Fibroblast of lung (primary cell): ENCODE measurements around the gene PCCB. TPM values are rescaled to one million over a fixed set of nuclear protein-coding genes. Genes with fewer than 3 reads are reported as not detected.
"Not testable (repeated sequence)": the region's sequence is repeated elsewhere in the genome, so short reads cannot be mapped to it uniquely, and the experiment has no call there.

Experiments used
- DNase-seq, 2 donors: peaks; one replicate each; pipeline versions ENCODE4 v3.0.0 to v3.0.0-alpha.2; 2010; ENCODE audit warnings: low read depth in 2 of 2
- H2AFZ ChIP-seq: 2 replicates; pipeline ENCODE4 v1.5.1; 2012; ENCODE audit warnings: low read length, control low read depth, inconsistent platforms
- H3K27ac ChIP-seq: 2 replicates; pipeline ENCODE4 v1.5.1; 2011; ENCODE audit warnings: low read length, control low read depth; ENCODE audit not compliant: insufficient read depth
- H3K27me3 ChIP-seq: 2 replicates; pipeline ENCODE4 v1.5.1; 2011; ENCODE audit warnings: mild to moderate bottlenecking, low read length; ENCODE audit not compliant: control insufficient read depth, insufficient read depth
- H3K36me3 ChIP-seq: 2 replicates; pipeline ENCODE4 v1.5.1; 2011; ENCODE audit warnings: low read length; ENCODE audit not compliant: control insufficient read depth, insufficient read depth
- H3K4me1 ChIP-seq: 2 replicates; pipeline ENCODE4 v1.5.1; 2011; ENCODE audit warnings: low read length; ENCODE audit not compliant: control insufficient read depth, insufficient read depth; ENCODE audit errors: extremely low read depth
- H3K4me2 ChIP-seq: 2 replicates; pipeline ENCODE4 v1.5.1; 2011; ENCODE audit warnings: low read length, control low read depth; ENCODE audit not compliant: insufficient read depth; ENCODE audit errors: extremely low read depth
- H3K4me3 ChIP-seq, 4 experiments: fragments of 200-600 bp in 1 of 4; sonication (generic) in 1 of 4; replicated peaks in 1 of 4; 2 replicates each; pipeline ENCODE4 v1.5.1; 2011 to 2016; ENCODE audit warnings: low read length in 4 of 4, low read depth in 3 of 4, mild to moderate bottlenecking in 3 of 4, control low read depth in 2 of 4, inconsistent platforms in 1 of 4, mixed read lengths in 1 of 4; ENCODE audit not compliant: insufficient read depth in 1 of 4; ENCODE audit errors: control extremely low read depth in 1 of 4
- H3K79me2 ChIP-seq: 2 replicates; pipeline ENCODE4 v1.5.1; 2012; ENCODE audit warnings: mild to moderate bottlenecking, low read length, inconsistent platforms; ENCODE audit not compliant: control insufficient read depth, insufficient read depth
- H3K9ac ChIP-seq: 2 replicates; pipeline ENCODE4 v1.5.1; 2011; ENCODE audit warnings: mild to moderate bottlenecking, low read length, control low read depth; ENCODE audit not compliant: insufficient read depth
- H3K9me3 ChIP-seq: 2 replicates; pipeline ENCODE4 v1.5.1; 2012; ENCODE audit warnings: low read depth, low read length; ENCODE audit not compliant: control insufficient read depth, insufficient read depth
- H4K20me1 ChIP-seq: 2 replicates; pipeline ENCODE4 v1.5.1; 2011; ENCODE audit warnings: low read length; ENCODE audit not compliant: control insufficient read depth, insufficient read depth; ENCODE audit errors: extremely low read depth
- CTCF ChIP-seq, 2 donors: IDR thresholded peaks in 1 of 2; conservative IDR thresholded peaks in 1 of 2; 1 replicate in 1 of 2; 2 replicates in 1 of 2; pipeline ENCODE4 v1.5.1; 2011 to 2012; ENCODE audit warnings: low read length in 2 of 2, control low read depth in 1 of 2, inconsistent platforms in 1 of 2, low read depth in 1 of 2, mild to moderate bottlenecking in 1 of 2
- EZH2 ChIP-seq: IDR thresholded peaks from 2 replicates; pipeline ENCODE4 v1.5.1; 2012; ENCODE audit warnings: low read length, control low read depth, mild to moderate bottlenecking; ENCODE audit errors: missing control alignments
- polyA plus RNA-seq, 2 donors: library from polyadenylated mRNA; depleted of rRNA in 1 of 2; stranded (reverse) in 1 of 2; unstranded in 1 of 2; fragments of >200 nt; gene quantifications; 2 replicates each; pipeline ENCODE4 v1.2.1, GENCODE V29; 2011 to 2012; ENCODE audit warnings: missing spikeins in 1 of 2
- total RNA-seq: library from RNA; depleted of rRNA; stranded (reverse); fragments of >200 nt; gene quantifications from 2 replicates; pipeline ENCODE4 v1.2.1, GENCODE V29; 2014

Gene PCCB
- total and polyA plus RNA-seq, 2 donors (not counting 1 experiment from before 2014, with no cell fraction given), result 56.0 to 81.4 TPM

GRCh38 chr3:136332302-136332701 is 82.2 kb downstream of the PCCB start:
- no peaks in the 10 kb centered on the region for H3K27me3 ChIP-seq

GRCh38 chr3:136332776-136333175 is 82.6 kb downstream of the PCCB start:
- Histone ChIP-seq H3K9me3 (no peaks in the 10 kb centered on the region), H3K4me1 (peaks cover 18% of the 10 kb centered on the region), H3K36me3 (peaks cover 2% of the 10 kb centered on the region), H2AFZ (no peak overlapping the region), H3K4me2 (no peak overlapping the region), H3K9ac (no peak overlapping the region), H3K79me2 (no peaks in the 10 kb centered on the region), H3K4me3 (no peak overlapping the region), H3K27me3 (no peaks in the 10 kb centered on the region), H3K27ac (no peak overlapping the region), H4K20me1 (no peaks in the 10 kb centered on the region)
- peak; percentile 73 to 83 for DNase-seq
- TF ChIP-seq CTCF (conservative IDR thresholded peaks at IDR 0.05 in 1 of 2, IDR thresholded peaks at IDR 0.05 in 1 of 2; ENCODE audit: low read depth in 1 of 2, low read length in 2 of 2), result no peak
- no peak for TF ChIP-seq EZH2

More at GRCh38 chr3:136332302-136332701, 82.2 kb downstream of the PCCB start:
- H3K4me1 ChIP-seq, result peaks cover 18% of the 10 kb centered on the region
- no peaks in the 10 kb centered on the region for H3K79me2 ChIP-seq
- TF ChIP-seq EZH2 (no peak), CTCF (conservative IDR thresholded peaks at IDR 0.05 in 1 of 2, IDR thresholded peaks at IDR 0.05 in 1 of 2; ENCODE audit: low read depth in 1 of 2, low read length in 2 of 2) (no peak)
- H3K36me3 ChIP-seq, result peaks cover 4% of the 10 kb centered on the region
- no peak overlapping the region for H3K27ac ChIP-seq
- no peaks in the 10 kb centered on the region for H3K9me3 ChIP-seq
- H3K4me3 ChIP-seq, result no peak overlapping the region
- H3K4me2 ChIP-seq, result no peak overlapping the region
- H4K20me1 ChIP-seq, result no peaks in the 10 kb centered on the region
- H2AFZ ChIP-seq, result no peak overlapping the region
- no peak overlapping the region for H3K9ac ChIP-seq
- no peak for DNase-seq

- Histone ChIP-seq H3K36me3 (peaks cover 2% of the 10 kb centered on the region), H3K4me1 (peaks cover 18% of the 10 kb centered on the region), H4K20me1 (no peaks in the 10 kb centered on the region), H3K79me2 (no peaks in the 10 kb centered on the region), H3K9me3 (no peaks in the 10 kb centered on the region), H3K27me3 (no peaks in the 10 kb centered on the region), H2AFZ (no peak overlapping the region), H3K4me3 (no peak overlapping the region), H3K9ac (no peak overlapping the region), H3K27ac (no peak overlapping the region), H3K4me2 (no peak overlapping the region)
- TF ChIP-seq EZH2 (no peak), CTCF (conservative IDR thresholded peaks at IDR 0.05 in 1 of 2, IDR thresholded peaks at IDR 0.05 in 1 of 2; ENCODE audit: low read depth in 1 of 2, low read length in 2 of 2) (no peak)
- DNase-seq, result peak in 1 of 2 donors; percentile 73
Observed at GRCh38 chr3:136334209-136334608, 84.1 kb downstream of the PCCB start.

DNA sequence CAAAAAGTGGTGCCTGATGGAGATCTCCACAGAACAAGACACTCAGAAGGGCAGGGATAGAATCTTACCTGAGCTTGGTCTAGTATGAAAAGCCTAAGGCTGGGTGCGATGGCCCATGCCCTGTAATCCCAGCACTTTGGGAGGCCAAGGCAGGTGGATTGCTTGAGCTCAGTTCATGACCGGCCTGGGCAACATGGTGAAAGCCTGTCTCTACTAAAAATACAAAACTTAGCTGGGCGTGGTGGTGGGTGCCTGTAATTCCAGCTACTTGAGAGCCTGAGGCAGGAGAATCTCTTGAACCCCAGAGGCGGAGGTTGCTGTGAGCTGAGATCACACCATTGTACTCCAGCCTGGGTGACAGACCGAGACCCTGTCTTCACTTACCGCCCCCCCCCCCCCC is 84.6 kb downstream of the PCCB start:
- not testable (repeated sequence) for H3K4me2 ChIP-seq, H2AFZ ChIP-seq, H4K20me1 ChIP-seq, H3K4me3 ChIP-seq, H3K9me3 ChIP-seq, H3K36me3 ChIP-seq, H3K9ac ChIP-seq, H3K27ac ChIP-seq, H3K79me2 ChIP-seq, H3K27me3 ChIP-seq, DNase-seq
- H3K4me1 ChIP-seq, result peaks cover 18% of the 10 kb centered on the region
